HG02970 (cell line): ENCODE data around the gene C1orf226.
"Not testable (repeated sequence)": the region's sequence is repeated elsewhere in the genome, so short reads cannot be mapped to it uniquely, and the experiment has no call there.

Experiments used
- ATAC-seq: cut with Tn5 transposase; IDR thresholded peaks from one replicate; pipeline ENCODE4 v1.9.1; 2021; ENCODE audit warnings: mild to moderate bottlenecking, moderate library complexity, moderate number of reproducible peaks; ENCODE audit not compliant: unreplicated experiment, low FRiP score

C1orf226 gene

GRCh38 chr1:162381383-162381782, at the start of gene C1orf226:
Gene C1orf226 (plus strand): TSS chr1:162381728. CDS start chr1:162381902, 174 bp downstream.
- ATAC-seq, result no peak

- no peak for ATAC-seq
Observed at GRCh38 chr1:162333991-162334390, 47.5 kb upstream of the C1orf226 start.

- ATAC-seq, result no peak
Observed at GRCh38 chr1:162335126-162335525, 46.4 kb upstream of the C1orf226 start.

GRCh38 chr1:162336621-162337285, 44.8 kb upstream of the C1orf226 start:
- no peak for ATAC-seq

GRCh38 chr1:162342452-162342983, 39.0 kb upstream of the C1orf226 start:
- ATAC-seq, result no peak

GRCh38 chr1:162343470-162343869, 38.1 kb upstream of the C1orf226 start:
- no peak for ATAC-seq

GRCh38 chr1:162347281-162347680, 34.2 kb upstream of the C1orf226 start:
- ATAC-seq, result no peak

- no peak for ATAC-seq
Observed at GRCh38 chr1:162349635-162350330, 31.7 kb upstream of the C1orf226 start.

GRCh38 chr1:162351246-162351842, 30.2 kb upstream of the C1orf226 start:
- ATAC-seq, result no peak

- ATAC-seq, result not testable (repeated sequence)
Observed at GRCh38 chr1:162351874-162352273, 29.7 kb upstream of the C1orf226 start.

GRCh38 chr1:162353078-162353477, 28.4 kb upstream of the C1orf226 start:
- ATAC-seq, result no peak

- no peak for ATAC-seq
Observed at GRCh38 chr1:162353702-162354101, 27.8 kb upstream of the C1orf226 start.

GRCh38 chr1:162357681-162358266, 23.8 kb upstream of the C1orf226 start:
- ATAC-seq, result no peak

- no peak for ATAC-seq
Observed at GRCh38 chr1:162358928-162359327, 22.6 kb upstream of the C1orf226 start.

GRCh38 chr1:162359523-162360236, 21.8 kb upstream of the C1orf226 start:
- ATAC-seq, result no peak

GRCh38 chr1:162360237-162360873, 21.2 kb upstream of the C1orf226 start:
- no peak for ATAC-seq

- ATAC-seq, result no peak
Observed at GRCh38 chr1:162360874-162361260, 20.7 kb upstream of the C1orf226 start.

GRCh38 chr1:162361349-162361748, 20.2 kb upstream of the C1orf226 start:
- no peak for ATAC-seq

GRCh38 chr1:162363823-162364222, 17.7 kb upstream of the C1orf226 start:
- no peak for ATAC-seq

GRCh38 chr1:162364498-162364897, 17.0 kb upstream of the C1orf226 start:
- no peak for ATAC-seq
